Stimulated activated CD4-positive, alpha-beta T cell treated with anti-CD3 and anti-CD28 coated beads, Interleukin-2, amount 100 ng/mL, for 48 hours (primary cell): ENCODE measurements around the gene CYB5A.
"Not testable (repeated sequence)": the region's sequence is repeated elsewhere in the genome, so short reads cannot be mapped to it uniquely, and the experiment has no call there.

Source experiments
- DNase-seq, 2 donors: peaks; one replicate each; pipeline ENCODE4 v3.0.0-alpha.2; 2020

The CYB5A gene, protein sequence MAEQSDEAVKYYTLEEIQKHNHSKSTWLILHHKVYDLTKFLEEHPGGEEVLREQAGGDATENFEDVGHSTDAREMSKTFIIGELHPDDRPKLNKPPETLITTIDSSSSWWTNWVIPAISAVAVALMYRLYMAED

DNA sequence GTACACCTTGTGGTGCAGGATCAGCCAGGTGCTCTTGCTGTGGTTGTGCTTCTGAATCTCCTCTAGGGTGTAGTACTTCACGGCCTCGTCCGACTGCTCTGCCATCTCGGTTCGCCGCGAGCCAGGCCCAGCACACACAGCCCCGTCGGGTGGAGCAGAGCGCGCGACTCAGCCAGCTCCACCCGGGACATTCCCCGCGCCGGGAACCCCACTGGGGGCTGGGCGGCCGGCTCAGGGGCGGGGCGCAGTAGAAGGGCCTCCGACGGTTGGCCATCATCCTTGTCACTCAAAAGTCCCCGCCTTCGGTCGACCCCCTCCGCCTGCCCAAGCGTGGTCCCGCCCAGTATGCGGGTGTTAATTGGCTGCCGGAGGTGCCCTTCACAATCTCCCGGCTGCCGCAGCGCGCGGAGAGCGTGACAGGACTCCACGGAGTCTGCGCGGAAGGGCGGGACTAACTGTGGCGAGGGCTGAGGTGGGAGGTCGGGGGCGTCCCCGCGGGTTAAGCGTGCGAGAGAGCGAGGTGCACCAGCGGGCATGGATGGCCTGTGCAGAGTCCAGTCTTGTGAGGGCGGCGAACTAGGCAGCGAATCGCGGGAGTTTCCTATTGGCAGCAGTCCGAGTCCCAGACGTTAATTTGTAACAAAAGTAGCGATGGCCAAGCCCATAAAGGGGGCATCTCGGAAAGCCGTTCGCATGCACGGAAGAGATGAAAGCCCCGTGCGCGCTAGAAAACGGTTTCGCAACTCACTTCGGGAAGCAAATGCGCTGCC, at the start of gene CYB5A:
Gene CYB5A (minus strand): TSS at position 193 of the 770 bp plus-strand sequence. CDS start 88 bp downstream, at position 105.
- DNase-seq = peak; percentile 98 to 99

DNA sequence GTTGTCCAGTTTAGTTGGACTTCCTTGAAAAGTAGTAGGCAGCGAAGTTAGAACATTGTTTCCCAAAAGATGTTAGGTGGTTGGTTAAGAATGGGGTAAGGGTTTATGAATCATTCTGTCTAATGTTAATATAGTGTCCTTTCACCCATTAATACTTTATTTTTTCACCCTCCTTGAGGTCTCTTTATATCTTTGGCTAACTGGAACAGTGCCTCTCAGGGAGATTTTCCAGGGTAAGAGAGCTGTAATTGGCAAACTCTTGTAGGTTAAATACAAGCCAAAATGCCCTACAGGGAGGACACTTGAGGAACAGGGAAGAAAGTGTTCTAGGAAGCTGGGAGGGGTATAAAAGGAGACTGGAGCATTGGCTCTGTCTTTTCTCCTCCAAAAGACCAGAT, 46.1 kb upstream of the CYB5A start:
- DNase-seq = no peak

GRCh38 chr18:74337155-74337911, 45.6 kb upstream of the CYB5A start:
- DNase-seq = no peak

GRCh38 chr18:74336656-74337055, 44.9 kb upstream of the CYB5A start:
- no peak for DNase-seq

DNA sequence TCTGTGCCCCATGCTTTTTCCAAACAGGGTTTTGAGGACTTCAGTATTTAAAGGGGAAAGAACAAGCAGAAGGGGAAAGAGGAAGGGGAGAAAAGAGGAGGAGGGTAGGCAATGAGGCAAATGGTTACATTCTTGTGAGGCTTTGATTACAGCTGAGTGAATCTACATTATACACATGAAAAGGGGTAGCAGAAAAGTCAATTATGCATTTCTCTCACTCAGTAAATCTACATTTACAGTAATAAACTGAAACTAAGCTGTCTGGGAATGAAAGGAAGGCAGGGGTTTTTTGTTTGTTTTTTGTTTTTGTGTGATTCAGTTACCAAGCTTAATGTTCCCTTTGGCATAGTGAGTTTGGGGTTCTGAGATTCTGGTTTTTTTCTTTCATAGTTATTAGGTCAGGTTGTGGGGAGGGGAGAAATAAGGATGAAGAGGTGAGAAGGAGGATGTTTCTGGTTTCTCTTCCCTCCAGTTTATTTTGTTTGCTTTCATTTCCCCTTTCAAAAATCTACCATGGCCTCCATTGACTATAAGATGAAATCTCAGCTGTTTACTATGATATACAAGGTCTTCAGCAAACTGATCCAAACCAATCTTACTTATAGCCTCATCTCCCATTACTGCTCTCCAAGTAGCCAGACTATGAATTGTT, 42.6 kb upstream of the CYB5A start:
- no peak for DNase-seq

DNA sequence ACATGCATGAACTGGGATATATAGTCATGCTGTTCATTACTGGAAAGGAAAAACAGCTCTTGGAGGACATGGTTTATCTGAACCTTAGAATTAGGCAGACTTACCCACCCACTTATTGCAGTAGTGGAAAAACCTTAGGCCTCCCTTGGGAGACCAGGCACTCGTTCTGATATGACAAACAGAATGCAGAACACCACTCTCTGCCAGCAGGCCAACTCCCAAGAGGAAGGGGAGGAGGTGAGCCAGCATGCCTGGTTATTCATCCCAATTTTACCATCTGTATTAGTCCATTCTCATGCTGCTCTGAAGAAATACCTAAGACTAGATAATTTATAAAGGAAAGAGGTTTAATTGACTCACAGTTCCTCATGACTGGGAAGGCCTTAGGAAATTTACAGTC, 41.3 kb upstream of the CYB5A start:
- no peak for DNase-seq

DNA sequence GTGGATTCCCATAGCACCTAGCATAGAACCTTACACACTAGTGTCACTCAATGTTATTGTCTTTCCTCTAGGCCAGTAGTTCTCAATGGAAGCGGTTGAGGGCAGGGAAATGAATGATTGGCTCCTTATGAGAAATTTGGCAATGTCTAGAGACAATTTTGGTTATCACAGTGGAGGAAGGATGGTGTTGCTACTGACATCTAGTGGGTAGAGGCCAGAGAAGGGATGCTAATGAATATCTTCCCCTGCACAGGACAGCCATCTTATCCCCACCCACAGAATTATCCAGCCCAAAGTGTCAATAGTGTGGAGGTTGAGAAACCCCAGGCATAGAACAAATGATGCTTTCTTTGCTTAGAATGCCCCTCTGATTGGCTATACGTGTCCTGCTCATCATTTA, 39.6 kb upstream of the CYB5A start:
- DNase-seq = no peak

GRCh38 chr18:74329688-74330205, 38.0 kb upstream of the CYB5A start:
- DNase-seq = no peak

GRCh38 chr18:74328206-74328605, 36.4 kb upstream of the CYB5A start:
- DNase-seq = no peak

DNA sequence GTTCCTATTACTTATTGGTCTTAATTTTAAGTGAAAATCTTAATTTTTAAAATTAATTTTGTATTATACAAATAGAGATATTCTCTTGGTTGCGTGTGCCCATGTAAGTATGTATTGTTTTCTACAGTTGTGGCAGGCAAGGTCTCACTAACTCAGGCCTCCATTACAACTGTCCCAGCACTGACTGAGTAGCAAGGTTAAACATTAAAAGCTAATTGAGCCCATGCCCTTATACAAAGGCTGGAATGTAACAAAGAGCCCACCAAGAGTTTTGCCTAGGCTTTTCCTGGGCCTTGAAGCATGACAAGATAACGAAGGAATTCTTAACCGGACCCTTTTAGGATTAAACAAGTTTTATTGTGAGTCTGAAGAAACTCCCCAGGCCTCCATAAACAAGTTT, 35.0 kb upstream of the CYB5A start:
- not testable (repeated sequence) for DNase-seq

DNA sequence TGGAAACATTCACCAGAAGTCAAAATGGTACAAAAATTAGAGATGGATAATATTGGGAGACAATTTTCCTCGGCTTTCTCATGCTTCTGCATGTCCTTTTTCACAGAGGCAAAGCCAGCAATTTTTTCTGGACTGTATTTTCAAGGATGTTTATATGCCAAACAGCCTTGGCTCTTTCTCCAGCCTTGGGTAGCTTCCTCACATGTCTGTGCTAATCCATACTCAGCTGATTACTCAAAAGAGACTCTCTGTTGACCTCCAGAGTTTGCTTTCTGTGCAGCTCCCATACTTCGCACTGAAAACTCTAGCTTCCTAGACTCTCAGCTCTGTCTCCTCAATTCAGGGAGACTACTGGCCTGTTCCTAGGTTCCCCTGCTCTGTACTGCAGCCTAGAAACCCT, 34.5 kb upstream of the CYB5A start:
- no peak for DNase-seq

- DNase-seq = no peak
Measured at GRCh38 chr18:74316257-74317170, 24.8 kb upstream of the CYB5A start.

DNA sequence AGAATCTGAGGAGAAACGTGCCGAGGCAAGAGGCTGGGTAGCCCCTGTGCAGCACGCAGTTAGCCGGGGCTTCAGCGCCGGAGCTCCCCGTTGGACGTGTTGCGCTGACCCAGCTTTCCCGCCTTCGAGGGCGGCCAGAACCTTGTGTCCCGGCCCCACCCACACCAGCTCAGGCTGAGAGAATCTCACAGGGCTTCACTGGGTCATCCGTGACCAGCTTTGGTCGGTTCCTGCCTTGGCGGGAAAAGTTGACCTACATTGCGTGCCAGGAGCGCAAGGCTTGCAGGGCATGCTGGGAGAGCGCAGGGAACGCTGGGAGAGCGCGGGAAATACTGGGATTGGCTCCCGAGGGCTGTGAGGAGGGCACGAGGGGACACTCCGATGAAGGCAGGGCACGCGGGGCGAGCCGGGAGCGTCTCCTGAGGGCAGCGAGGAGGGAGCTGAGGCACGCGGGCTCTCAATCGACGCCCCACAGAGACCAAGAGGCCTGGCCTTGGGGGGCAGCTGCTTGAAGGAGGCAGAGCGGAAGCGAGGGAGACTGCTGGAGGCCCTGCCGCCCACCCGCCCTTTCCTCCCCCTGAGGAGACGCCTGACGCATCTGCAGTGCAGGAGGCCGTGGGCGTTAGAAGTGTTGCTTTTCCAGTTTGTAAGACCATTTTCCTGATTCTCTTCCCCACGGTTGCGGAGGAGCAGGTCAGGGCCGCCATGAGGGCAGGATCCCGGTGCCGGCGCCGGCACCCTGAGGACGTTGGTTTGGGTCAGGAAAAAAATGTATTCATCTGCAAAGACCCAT, 23.9 kb upstream of the CYB5A start, which contains the start of gene C18orf63:
Gene C18orf63 (plus strand): TSS at position 376 of the 793 bp plus-strand sequence. CDS start 2,027 bp downstream, outside the sequence.
- no peak for DNase-seq

GRCh38 chr18:74314759-74315463, 23.1 kb upstream of the CYB5A start:
- DNase-seq = no peak

DNA sequence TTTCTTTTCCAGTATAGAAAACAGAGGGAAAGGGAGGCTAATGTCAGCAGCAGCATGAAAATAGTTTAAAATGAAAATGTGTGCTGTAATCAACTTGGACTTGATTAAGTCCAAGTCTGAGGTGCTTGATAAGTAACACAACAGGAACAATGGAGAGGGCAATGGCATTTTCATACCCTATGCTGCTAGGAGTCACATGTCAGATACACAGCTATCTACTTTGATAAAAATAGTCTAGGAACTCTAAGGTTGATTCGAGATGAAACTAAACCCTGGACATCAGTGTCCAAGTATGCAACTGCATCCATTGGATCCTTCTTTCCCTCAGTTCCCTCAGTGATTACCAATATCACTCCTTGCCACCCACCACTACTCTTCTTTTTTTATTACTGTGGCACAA, 19.2 kb upstream of the CYB5A start:
- no peak for DNase-seq

DNA sequence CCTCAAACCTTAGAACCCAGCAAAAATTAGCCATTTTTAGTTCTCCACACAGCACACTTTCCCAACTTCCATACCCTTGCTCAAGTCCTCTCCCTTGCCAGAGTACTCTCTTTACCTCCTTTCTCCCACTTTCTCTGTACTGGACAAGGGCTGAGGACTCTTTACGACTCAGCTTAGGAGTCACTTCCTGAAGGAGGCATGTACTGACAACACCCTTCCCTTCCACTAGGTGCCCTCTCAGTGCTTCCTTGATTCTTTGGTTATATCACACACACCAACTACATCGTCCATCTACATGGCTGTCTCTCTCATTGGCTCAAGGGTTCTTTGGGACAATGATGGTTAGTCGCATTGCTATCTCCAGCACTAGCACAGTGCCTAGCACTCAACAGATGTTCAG, 18.6 kb upstream of the CYB5A start:
- no peak for DNase-seq

DNA sequence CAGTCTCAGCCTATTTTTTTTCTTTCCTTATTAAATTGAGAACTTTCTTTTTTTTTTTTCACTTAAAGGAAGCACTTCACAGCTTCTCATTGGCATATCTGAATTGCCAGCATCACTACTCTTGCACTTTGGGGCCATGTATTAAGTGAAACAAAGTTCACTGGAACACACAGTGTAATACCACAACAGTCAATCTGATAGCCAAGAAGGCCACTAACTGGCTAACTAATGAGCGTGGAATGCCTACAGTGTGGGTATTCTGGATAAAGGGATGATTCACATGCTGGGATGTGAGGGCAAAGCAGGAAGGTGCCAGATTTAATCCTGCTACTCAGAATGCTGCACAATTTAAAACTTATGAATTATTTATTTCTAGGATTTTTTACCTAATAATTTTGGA, 12.2 kb upstream of the CYB5A start:
- no peak for DNase-seq

- DNase-seq = no peak
Measured at GRCh38 chr18:74303306-74303705, 11.5 kb upstream of the CYB5A start.

DNA sequence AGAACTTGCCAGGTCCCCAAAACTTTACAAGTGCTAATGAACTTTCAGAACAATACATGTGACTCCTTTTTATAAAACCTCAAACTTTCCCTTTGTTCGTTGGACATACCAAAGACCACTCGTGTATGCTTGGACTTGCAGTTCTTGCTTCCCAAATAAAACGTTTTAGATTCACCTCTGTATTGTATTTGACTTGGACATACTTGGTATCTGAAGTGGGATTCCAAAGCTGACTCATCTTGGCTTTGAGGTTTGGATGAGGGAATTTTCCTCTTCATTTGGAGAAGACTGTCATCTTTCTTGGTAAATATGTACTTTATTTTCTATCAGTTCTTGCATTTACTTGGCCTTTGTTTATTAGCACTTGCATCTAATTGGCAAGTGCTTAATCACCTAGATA, 8.0 kb upstream of the CYB5A start:
- no peak for DNase-seq

GRCh38 chr18:74299162-74299561, 7.4 kb upstream of the CYB5A start:
- DNase-seq = no peak

GRCh38 chr18:74294526-74294925, 2.8 kb upstream of the CYB5A start:
- DNase-seq = no peak
